ENCODE results near the gene CHAF1A.

- TF ChIP-seq POLR2A (IDR thresholded peaks at IDR 0.05) (no peak), CTCF (IDR thresholded peaks at IDR 0.05) (no peak)
Observed at GRCh38 chr19:4373601-4374497, 28.6 kb upstream of the CHAF1A start.
